RWPE1 (cell line): Measurements from ENCODE around the gene FBXO42.

Experiments used
- CTCF ChIA-PET: fragments of 350-600 bp; sonication (Branson Sonifier 250); formaldehyde crosslinking; extraction: SDS; loops from one replicate; lab custom pipeline; 2021; lab: Yijun Ruan, JAX
- POLR2A ChIA-PET: fragments of 400-600 bp; formaldehyde crosslinking; extraction: SDS; loops from one replicate; lab custom pipeline; 2020; ENCODE audit warnings: antibody characterized with exemption; ENCODE audit not compliant: low non-redundant PET; lab: Yijun Ruan, JAX
- DNase-seq: peaks from one replicate; pipeline ENCODE4 v3.0.0; 2012; ENCODE audit warnings: low spot score
- H3K27ac ChIP-seq: fragments of 450-650 bp; 2 replicates; pipeline ENCODE4 v1.5.1; 2017
- TF ChIP-seq, protein P1 (sequence below): fragments of 450-650 bp; conservative IDR thresholded peaks from 2 replicates; pipeline ENCODE4 v1.5.1; 2017; ENCODE audit warnings: low read depth, mild to moderate bottlenecking

The FBXO42 gene

DNA sequence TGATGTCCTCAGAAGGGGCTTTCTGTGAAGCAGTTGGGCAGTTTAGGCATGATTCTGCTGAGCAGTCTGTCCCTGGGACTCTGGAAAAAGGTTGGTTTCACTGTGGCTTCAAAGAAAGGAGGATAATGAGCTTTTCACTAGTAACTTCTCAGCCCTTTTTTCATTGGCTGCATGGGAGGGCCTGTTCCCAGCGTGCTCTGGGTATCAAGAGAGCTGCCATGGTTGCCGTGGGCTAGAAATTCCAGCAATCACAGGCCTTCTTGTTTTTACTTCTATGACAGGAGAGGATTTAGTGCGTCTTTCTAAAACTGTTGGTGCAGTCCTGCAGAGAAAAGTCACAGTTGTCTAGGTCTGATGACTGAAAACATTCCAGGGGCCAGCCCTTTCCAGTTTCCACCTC lies 22.0 kb upstream of the FBXO42 start:
- POLR2A ChIA-PET, result no interaction called here
- TF ChIP-seq, protein P1, sequence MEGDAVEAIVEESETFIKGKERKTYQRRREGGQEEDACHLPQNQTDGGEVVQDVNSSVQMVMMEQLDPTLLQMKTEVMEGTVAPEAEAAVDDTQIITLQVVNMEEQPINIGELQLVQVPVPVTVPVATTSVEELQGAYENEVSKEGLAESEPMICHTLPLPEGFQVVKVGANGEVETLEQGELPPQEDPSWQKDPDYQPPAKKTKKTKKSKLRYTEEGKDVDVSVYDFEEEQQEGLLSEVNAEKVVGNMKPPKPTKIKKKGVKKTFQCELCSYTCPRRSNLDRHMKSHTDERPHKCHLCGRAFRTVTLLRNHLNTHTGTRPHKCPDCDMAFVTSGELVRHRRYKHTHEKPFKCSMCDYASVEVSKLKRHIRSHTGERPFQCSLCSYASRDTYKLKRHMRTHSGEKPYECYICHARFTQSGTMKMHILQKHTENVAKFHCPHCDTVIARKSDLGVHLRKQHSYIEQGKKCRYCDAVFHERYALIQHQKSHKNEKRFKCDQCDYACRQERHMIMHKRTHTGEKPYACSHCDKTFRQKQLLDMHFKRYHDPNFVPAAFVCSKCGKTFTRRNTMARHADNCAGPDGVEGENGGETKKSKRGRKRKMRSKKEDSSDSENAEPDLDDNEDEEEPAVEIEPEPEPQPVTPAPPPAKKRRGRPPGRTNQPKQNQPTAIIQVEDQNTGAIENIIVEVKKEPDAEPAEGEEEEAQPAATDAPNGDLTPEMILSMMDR, result no peak
- no peak for DNase-seq
- H3K27ac ChIP-seq, result peak overlapping the region; percentile 69
- CTCF ChIA-PET, result interaction anchor here (0.6 to 1.1 kb wide), 3 partner anchors 12 to 346 kb away, joined by 3 to 5 read pairs (median 3); no protein-coding TSS in a partner anchor

DNA sequence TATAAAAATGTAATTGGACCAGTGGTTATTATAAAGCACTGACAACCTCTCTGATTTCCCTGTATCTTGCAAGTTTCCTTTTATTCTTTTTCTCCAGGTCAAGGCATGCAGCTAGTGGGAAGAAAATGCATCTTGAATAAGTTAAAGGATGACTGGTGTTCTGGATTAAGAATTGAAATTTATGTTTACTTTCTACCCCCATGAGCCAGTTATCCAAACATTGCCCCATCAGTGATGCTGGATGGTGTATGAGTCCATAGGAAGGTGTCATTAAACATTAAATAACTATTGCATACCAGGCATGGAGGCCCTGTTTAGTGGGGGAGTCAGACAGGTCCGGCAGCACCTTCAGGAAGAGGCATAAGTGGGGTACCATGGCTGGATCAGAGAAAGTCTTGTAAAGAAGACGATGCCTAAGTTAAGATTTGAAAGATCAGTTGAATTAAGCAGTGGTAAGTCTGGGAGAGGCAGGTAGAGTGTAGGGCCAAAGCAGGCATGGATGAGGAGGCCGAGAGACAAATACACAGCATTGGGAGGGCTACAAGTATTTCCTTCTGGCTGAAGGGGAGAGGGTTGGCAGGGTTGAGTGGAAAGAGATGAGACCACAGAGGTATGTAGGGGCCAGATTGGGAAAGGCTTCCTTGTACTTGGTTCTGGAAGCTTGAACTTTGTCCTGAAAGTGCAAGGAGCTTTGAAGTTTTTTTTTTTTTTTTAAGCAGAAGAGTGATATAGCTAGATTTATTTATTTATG lies 20.4 kb upstream of the FBXO42 start:
- ChIA-PET POLR2A (interaction anchor here (0.6 kb wide), 1 partner anchor 31 kb away, joined by 8 read pairs; no protein-coding TSS in a partner anchor), CTCF (no interaction called here)
- DNase-seq, result no peak
- H3K27ac ChIP-seq, result no peak overlapping the region; the same call in 1 of the 2 replicates
- TF ChIP-seq, protein P1, result no peak

DNA sequence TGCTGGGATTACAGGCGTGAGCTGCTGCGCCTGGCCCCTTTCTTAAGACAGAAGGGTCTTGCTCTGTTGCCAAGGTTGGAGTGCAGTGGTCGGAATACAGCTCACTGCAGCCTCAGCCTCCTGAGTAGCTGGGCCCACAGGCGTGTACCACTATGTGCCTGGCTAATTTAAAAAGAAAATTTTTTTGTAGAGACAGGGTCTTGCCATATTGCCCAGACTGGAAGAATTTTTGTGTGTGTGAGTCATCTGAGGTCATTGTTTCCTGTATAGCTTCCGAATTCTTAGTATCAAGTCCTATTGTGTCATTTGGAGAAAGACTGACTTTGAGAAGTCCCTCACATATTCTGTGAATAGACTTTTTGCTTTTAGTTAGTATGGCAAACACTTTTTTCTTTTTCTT lies 19.4 kb upstream of the FBXO42 start:
- H3K27ac ChIP-seq, result peak overlapping the region; percentile 65
- TF ChIP-seq, protein P1, result no peak
- POLR2A ChIA-PET, result no interaction called here
- CTCF ChIA-PET, result interaction anchor here (0.6 to 0.7 kb wide), 2 partner anchors 134 to 217 kb away, joined by 5 to 7 read pairs; no protein-coding TSS in a partner anchor
- no peak for DNase-seq

DNA sequence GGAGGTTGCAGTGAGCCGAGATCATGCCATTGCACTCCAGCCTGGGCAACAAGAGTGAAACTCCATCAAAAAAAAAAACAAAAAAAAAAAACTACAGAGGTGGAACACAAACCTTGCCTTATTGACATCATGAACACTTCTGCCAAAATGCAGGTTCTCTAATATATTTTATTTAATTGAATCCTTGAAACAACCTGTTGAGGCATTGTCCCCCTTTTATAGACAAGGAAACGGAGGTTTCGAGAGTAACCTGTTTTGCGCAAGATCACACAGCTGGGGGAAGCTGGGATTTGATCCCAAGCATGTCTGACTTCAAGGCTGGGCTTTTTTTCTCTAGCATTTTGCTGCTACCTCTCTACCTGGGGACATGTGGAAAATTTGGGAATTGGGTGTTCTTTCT lies 17.5 kb upstream of the FBXO42 start:
- TF ChIP-seq, protein P1, result no peak
- ChIA-PET CTCF (no interaction called here), POLR2A (interaction anchor here (0.6 kb wide), 1 partner anchor 556 kb away, joined by 3 read pairs; no protein-coding TSS in a partner anchor)
- no peak for DNase-seq
- 0 out of 2 replicates have a peak overlapping the region, but pooled peaks have one; percentile 32 for H3K27ac ChIP-seq

DNA sequence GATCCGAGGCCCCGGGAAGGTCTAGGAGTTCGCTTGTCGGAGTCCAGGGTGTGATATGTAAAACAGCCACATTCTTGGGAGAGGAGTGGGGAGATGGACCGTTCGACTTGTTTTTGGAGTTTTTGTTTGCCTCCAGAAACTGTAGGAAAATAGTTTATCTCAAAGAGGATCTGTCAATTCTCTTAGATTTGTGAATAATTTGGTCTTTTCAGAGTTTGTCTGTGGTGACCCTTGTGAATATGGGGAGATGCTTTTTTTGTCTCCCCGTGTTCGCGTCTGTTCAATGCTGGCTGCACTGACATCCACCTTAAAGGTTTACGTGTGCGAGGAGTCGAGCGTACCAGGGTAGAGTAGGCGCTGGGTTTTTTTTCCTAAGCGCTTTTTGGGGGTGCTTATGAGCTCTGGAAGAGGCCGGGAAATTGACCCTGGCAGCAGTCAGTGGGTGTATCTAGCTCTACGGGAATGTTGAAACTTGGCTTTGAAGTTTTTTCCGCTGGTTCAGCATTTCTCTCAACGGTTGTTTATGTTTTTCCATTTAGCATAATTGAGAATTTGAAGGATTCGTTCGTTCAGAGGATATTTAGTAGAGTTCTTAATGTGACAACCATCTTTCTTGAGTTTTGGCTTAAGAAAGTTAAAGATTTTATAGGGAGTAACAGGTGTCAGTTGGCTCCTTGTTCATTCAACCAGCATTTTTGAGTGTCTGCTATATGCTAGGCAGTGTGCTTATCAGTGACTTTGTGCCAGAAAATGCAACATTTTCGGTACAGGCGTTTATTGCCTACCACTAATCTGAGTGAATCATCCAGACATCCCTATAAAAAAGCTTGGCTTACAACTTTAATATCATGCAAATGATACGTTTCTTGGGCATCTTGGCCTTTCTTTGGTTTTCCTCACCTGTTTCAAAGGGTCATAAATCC lies 15.9 kb upstream of the FBXO42 start:
- DNase-seq, result peak; percentile 57
- TF ChIP-seq, protein P1, result no peak
- POLR2A ChIA-PET, result no interaction called here
- CTCF ChIA-PET, result interaction anchor here (0.6 to 0.7 kb wide), 2 partner anchors 18 to 49 kb away, joined by 3 to 5 read pairs; no protein-coding TSS in a partner anchor
- peak overlapping the region; percentile 94 for H3K27ac ChIP-seq
